GM23338 (cell line): ENCODE results near the gene TENM3. TPM values are rescaled to one million over a fixed set of nuclear protein-coding genes. Genes with fewer than 3 reads are reported as not detected.

Experiments used
- ATAC-seq: fragments of 200-7000 bp; cut with Tn5 transposase; 3 replicates; pipeline ENCODE4 v1.9.1; 2020
- DNase-seq: peaks from one replicate; pipeline ENCODE4 v3.0.0-alpha.2; 2015; ENCODE audit warnings: low spot score
- H2AFZ ChIP-seq: fragments of 200-600 bp; sonication (generic); 2 replicates; pipeline ENCODE4 v1.8.0; 2016; ENCODE audit warnings: antibody characterized with exemption, mild to moderate bottlenecking, moderate library complexity
- H3F3A ChIP-seq: fragments of 200-600 bp; sonication (generic); replicated peaks from 2 replicates; pipeline ENCODE4 v1.8.0; 2017; ENCODE audit warnings: antibody characterized with exemption, mixed run types, low read depth
- H3K27ac ChIP-seq: fragments of 200-600 bp; sonication (generic); 2 replicates; pipeline ENCODE4 v1.6.1; 2016; ENCODE audit warnings: low read depth
- H3K27me3 ChIP-seq: fragments of 200-600 bp; sonication (generic); 2 replicates; pipeline ENCODE4 v1.8.0; 2016; ENCODE audit warnings: mild to moderate bottlenecking, mixed run types, moderate library complexity; ENCODE audit not compliant: insufficient read depth
- H3K36me3 ChIP-seq: fragments of 200-600 bp; sonication (generic); 2 replicates; pipeline ENCODE4 v1.8.0; 2016; ENCODE audit warnings: mild to moderate bottlenecking; ENCODE audit not compliant: insufficient read depth
- H3K4me1 ChIP-seq: fragments of 200-600 bp; sonication (generic); 2 replicates; pipeline ENCODE4 v1.8.0; 2016; ENCODE audit warnings: mild to moderate bottlenecking, moderate library complexity; ENCODE audit not compliant: insufficient read depth
- H3K4me2 ChIP-seq: fragments of 200-600 bp; sonication (generic); 2 replicates; pipeline ENCODE4 v1.7.1; 2017; ENCODE audit warnings: mixed run types
- H3K4me3 ChIP-seq: fragments of 200-600 bp; sonication (generic); 2 replicates; pipeline ENCODE4 v1.6.1; 2016; ENCODE audit warnings: mixed run types
- H3K79me2 ChIP-seq: fragments of 200-600 bp; sonication (generic); replicated peaks from 2 replicates; pipeline ENCODE4 v1.8.0; 2017; ENCODE audit warnings: mild to moderate bottlenecking; ENCODE audit not compliant: insufficient read depth
- H3K9me2 ChIP-seq: fragments of 200-600 bp; sonication (generic); 2 replicates; pipeline ENCODE4 v1.8.0; 2017; ENCODE audit not compliant: insufficient read depth
- H4K20me1 ChIP-seq: fragments of 200-600 bp; sonication (generic); replicated peaks from 2 replicates; pipeline ENCODE4 v1.8.0; 2017; ENCODE audit warnings: mild to moderate bottlenecking; ENCODE audit not compliant: insufficient read depth
- H3K27ac Mint-ChIP-seq: 2 replicates; pipeline ENCODE4 v1.8.0; 2020; ENCODE audit warnings: inconsistent platforms, mild to moderate bottlenecking, moderate library complexity, mixed read lengths
- H3K27me3 Mint-ChIP-seq: 3 replicates; pipeline ENCODE4 v1.8.0; 2022; ENCODE audit warnings: low read depth, mild to moderate bottlenecking, moderate library complexity, mixed read lengths, inconsistent platforms; ENCODE audit not compliant: insufficient read depth, poor library complexity
- H3K36me3 Mint-ChIP-seq: 3 replicates; pipeline ENCODE4 v1.8.0; 2021; ENCODE audit warnings: low read depth, mild to moderate bottlenecking, inconsistent platforms, moderate library complexity, mixed read lengths
- H3K4me1 Mint-ChIP-seq: 3 replicates; pipeline ENCODE4 v1.8.0; 2020; ENCODE audit warnings: mild to moderate bottlenecking, inconsistent platforms, mixed read lengths
- H3K4me3 Mint-ChIP-seq: 3 replicates; pipeline ENCODE4 v1.8.0; 2021; ENCODE audit warnings: moderate library complexity, mild to moderate bottlenecking, inconsistent platforms, mixed read lengths
- H3K9me3 Mint-ChIP-seq: 3 replicates; pipeline ENCODE4 v1.8.0; 2020; ENCODE audit warnings: moderate library complexity, mild to moderate bottlenecking, inconsistent platforms, mixed read lengths
- CTCF ChIP-seq, 2 experiments: fragments of 200-600 bp in 1 of 2; sonication (generic) in 1 of 2; conservative IDR thresholded peaks; 2 replicates each; pipeline versions ENCODE4 v1.5.1 to v1.6.1; 2016 to 2017; ENCODE audit warnings: antibody characterized with exemption in 2 of 2, low read depth in 2 of 2, mild to moderate bottlenecking in 2 of 2, moderate library complexity in 1 of 2
- EZH2 ChIP-seq: fragments of 200-600 bp; sonication (generic); IDR thresholded peaks from one replicate; pipeline ENCODE4 v1.8.0; 2017; ENCODE audit warnings: antibody characterized with exemption, mild to moderate bottlenecking, low read depth; ENCODE audit not compliant: unreplicated experiment
- EZH2phosphoT487 ChIP-seq: fragments of 200-600 bp; sonication (generic); IDR thresholded peaks from one replicate; pipeline ENCODE4 v1.8.1; 2018; ENCODE audit warnings: antibody characterized with exemption; ENCODE audit not compliant: unreplicated experiment
- JUNB ChIP-seq: IDR thresholded peaks from one replicate; pipeline ENCODE4 v1.6.1; 2016; ENCODE audit warnings: antibody characterized with exemption; ENCODE audit not compliant: unreplicated experiment
- ZNF114 ChIP-seq: fragments of 250-450 bp; sonication (Bioruptor Pico); IDR thresholded peaks from 2 replicates; pipeline ENCODE4 v1.5.0; 2020; ENCODE audit warnings: mild to moderate bottlenecking, moderate library complexity
- ZNF331 ChIP-seq: fragments of 250-450 bp; sonication (Bioruptor Pico); IDR thresholded peaks from 2 replicates; pipeline ENCODE4 v1.5.0; 2020; ENCODE audit warnings: low read depth, mild to moderate bottlenecking, moderate library complexity
- polyA plus RNA-seq: library from polyadenylated mRNA; unstranded; fragments of >200 nt; fragmentation: Nextera tagmentation; extraction: Ambion mirVana; gene quantifications from 2 replicates; pipeline ENCODE4 v1.2.1, GENCODE V29; 2016
- total RNA-seq: library from RNA; depleted of rRNA; stranded (reverse); fragments of >200 nt; shearing (Covaris generic); gene quantifications from 2 replicates; pipeline ENCODE4 v1.2.3, GENCODE V29; 2014
- TF ChIP-seq, protein P1 (sequence below): IDR thresholded peaks from 2 replicates; pipeline ENCODE4 v1.6.1; 2016; ENCODE audit warnings: antibody characterized with exemption
- TF ChIP-seq, protein P2 (sequence below): IDR thresholded peaks from one replicate; pipeline ENCODE4 v1.6.1; 2018; ENCODE audit warnings: antibody characterized with exemption; ENCODE audit not compliant: unreplicated experiment

Gene TENM3
- total and polyA plus RNA-seq, 2 experiments from 2014 or later, result 22.2 to 128 TPM

DNA sequence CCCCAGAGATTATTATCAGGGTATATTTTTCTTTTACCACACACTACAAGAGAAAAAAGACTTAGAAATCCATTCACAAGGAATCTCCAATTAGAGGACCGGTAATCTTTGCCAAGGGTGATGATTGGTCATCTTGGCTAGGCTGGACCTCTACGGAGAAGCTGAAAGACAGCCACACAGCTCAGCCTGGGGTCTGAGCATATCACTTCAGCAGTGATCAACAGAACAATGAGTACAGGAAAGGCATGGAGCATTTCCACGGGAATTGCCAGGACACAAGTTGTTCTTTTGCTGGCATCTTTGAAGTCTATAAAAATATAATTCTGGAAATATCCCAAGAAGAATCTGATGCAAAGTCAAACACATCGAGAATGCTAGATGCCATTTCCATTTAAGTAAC is 191.5 kb downstream of the TENM3 start:
- Mint-ChIP-seq H3K27me3 (peaks cover 4% of the 10 kb centered on the region), H3K9me3 (no peaks in the 10 kb centered on the region), H3K4me1 (peaks cover 6% of the 10 kb centered on the region; the same call in 2 of the 3 replicates), H3K27ac (no peak overlapping the region), H3K36me3 (no peaks in the 10 kb centered on the region), H3K4me3 (no peak overlapping the region)
- DNase-seq, result no peak
- H3K79me2 ChIP-seq, result no peaks in the 10 kb centered on the region
- TF ChIP-seq ZNF114 (CRISPR knock-in tag), result no peak
- no peak for TF ChIP-seq CTCF (conservative IDR thresholded peaks at IDR 0.05; ENCODE audit: low read depth in 2 of 2)
- no peak for TF ChIP-seq EZH2
- no peak overlapping the region for H3K4me2 ChIP-seq
- no peak overlapping the region for H3K27ac ChIP-seq
- no peaks in the 10 kb centered on the region for H3K4me1 ChIP-seq
- no peaks in the 10 kb centered on the region for H3K27me3 ChIP-seq
- no peak overlapping the region for H2AFZ ChIP-seq
- no peaks in the 10 kb centered on the region for H3F3A ChIP-seq
- no peaks in the 10 kb centered on the region for H3K36me3 ChIP-seq
- H4K20me1 ChIP-seq, result no peaks in the 10 kb centered on the region
- ATAC-seq, result peak; percentile 42; the same call in 2 of the 3 replicates
- no peaks in the 10 kb centered on the region for H3K9me2 ChIP-seq
- H3K4me3 ChIP-seq, result no peak overlapping the region

DNA sequence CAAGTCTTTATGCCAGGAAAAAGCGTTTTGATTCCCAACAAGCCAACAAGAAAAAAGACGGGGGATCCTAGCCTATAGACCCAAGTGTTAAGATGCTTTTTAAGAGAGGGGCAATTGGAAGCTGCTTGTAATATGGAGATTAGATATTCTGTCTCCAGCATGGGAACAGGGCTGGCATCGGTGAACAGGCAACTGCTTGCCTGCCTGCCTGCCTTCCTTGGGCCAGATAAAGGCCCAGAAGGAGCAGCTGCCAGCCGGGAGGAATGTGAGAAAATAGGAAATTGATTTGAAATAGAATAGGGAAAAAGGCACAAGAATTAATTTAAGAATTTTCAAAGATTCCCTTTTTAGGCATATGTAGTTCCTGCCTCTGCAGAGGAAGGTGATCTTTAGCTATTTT is 192.2 kb downstream of the TENM3 start:
- Histone ChIP-seq H3K36me3 (no peaks in the 10 kb centered on the region), H3K27ac (no peak overlapping the region), H3K9me2 (no peaks in the 10 kb centered on the region), H4K20me1 (no peaks in the 10 kb centered on the region), H3K4me2 (no peak overlapping the region), H3F3A (no peaks in the 10 kb centered on the region), H3K4me3 (no peak overlapping the region), H3K79me2 (no peaks in the 10 kb centered on the region), H3K4me1 (no peaks in the 10 kb centered on the region), H3K27me3 (no peaks in the 10 kb centered on the region), H2AFZ (no peak overlapping the region)
- Mint-ChIP-seq H3K36me3 (no peaks in the 10 kb centered on the region), H3K27ac (no peak overlapping the region), H3K27me3 (peaks cover 4% of the 10 kb centered on the region), H3K9me3 (no peaks in the 10 kb centered on the region), H3K4me1 (peaks cover 6% of the 10 kb centered on the region; the same call in 2 of the 3 replicates), H3K4me3 (no peak overlapping the region)
- ATAC-seq (no peak), DNase-seq (no peak)
- TF ChIP-seq, protein P1, sequence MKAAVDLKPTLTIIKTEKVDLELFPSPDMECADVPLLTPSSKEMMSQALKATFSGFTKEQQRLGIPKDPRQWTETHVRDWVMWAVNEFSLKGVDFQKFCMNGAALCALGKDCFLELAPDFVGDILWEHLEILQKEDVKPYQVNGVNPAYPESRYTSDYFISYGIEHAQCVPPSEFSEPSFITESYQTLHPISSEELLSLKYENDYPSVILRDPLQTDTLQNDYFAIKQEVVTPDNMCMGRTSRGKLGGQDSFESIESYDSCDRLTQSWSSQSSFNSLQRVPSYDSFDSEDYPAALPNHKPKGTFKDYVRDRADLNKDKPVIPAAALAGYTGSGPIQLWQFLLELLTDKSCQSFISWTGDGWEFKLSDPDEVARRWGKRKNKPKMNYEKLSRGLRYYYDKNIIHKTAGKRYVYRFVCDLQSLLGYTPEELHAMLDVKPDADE, result no peak
- TF ChIP-seq, protein P2, sequence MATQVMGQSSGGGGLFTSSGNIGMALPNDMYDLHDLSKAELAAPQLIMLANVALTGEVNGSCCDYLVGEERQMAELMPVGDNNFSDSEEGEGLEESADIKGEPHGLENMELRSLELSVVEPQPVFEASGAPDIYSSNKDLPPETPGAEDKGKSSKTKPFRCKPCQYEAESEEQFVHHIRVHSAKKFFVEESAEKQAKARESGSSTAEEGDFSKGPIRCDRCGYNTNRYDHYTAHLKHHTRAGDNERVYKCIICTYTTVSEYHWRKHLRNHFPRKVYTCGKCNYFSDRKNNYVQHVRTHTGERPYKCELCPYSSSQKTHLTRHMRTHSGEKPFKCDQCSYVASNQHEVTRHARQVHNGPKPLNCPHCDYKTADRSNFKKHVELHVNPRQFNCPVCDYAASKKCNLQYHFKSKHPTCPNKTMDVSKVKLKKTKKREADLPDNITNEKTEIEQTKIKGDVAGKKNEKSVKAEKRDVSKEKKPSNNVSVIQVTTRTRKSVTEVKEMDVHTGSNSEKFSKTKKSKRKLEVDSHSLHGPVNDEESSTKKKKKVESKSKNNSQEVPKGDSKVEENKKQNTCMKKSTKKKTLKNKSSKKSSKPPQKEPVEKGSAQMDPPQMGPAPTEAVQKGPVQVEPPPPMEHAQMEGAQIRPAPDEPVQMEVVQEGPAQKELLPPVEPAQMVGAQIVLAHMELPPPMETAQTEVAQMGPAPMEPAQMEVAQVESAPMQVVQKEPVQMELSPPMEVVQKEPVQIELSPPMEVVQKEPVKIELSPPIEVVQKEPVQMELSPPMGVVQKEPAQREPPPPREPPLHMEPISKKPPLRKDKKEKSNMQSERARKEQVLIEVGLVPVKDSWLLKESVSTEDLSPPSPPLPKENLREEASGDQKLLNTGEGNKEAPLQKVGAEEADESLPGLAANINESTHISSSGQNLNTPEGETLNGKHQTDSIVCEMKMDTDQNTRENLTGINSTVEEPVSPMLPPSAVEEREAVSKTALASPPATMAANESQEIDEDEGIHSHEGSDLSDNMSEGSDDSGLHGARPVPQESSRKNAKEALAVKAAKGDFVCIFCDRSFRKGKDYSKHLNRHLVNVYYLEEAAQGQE, result no peak
- TF ChIP-seq JUNB (no peak), EZH2phosphoT487 (no peak), EZH2 (no peak), CTCF (conservative IDR thresholded peaks at IDR 0.05; ENCODE audit: low read depth in 2 of 2) (no peak), ZNF331 (no peak)
